Subcutaneous adipose tissue (tissue), 4 donors: ENCODE results near the gene KCNK3. TPM values are rescaled to one million over a fixed set of nuclear protein-coding genes. Genes with fewer than 3 reads are reported as not detected.

Source experiments
- CTCF ChIP-seq: fragments of 450-650 bp; IDR thresholded peaks from one replicate; pipeline ENCODE4 v1.5.1; 2016; ENCODE audit warnings: low read depth, mild to moderate bottlenecking, control low read depth, antibody characterized with exemption, moderate library complexity
- total RNA-seq, 4 donors: library from RNA; depleted of rRNA; stranded (reverse); fragments of >200 nt; gene quantifications; one replicate each; pipeline ENCODE4 v1.1.0, GENCODE V29; 2016

The KCNK3 gene
- total RNA-seq, 4 donors from 2014 or later = 1.8 to 5.7 (median 4.5) TPM

GRCh38 chr2:26744953-26745352, 52.4 kb downstream of the KCNK3 start:
- TF ChIP-seq CTCF = no peak

- TF ChIP-seq CTCF = no peak
These were observed 53.2 kb downstream of the KCNK3 start for GRCh38 chr2:26745609-26746327.

GRCh38 chr2:26746934-26747333, 54.4 kb downstream of the KCNK3 start:
- TF ChIP-seq CTCF = no peak

GRCh38 chr2:26752656-26753055, 60.1 kb downstream of the KCNK3 start:
- TF ChIP-seq CTCF = no peak

- TF ChIP-seq CTCF = no peak
These were observed 62.0 kb downstream of the KCNK3 start for GRCh38 chr2:26754539-26754938.

GRCh38 chr2:26754972-26755670, 62.6 kb downstream of the KCNK3 start:
- no peak for TF ChIP-seq CTCF

- TF ChIP-seq CTCF = no peak
These were observed 63.8 kb downstream of the KCNK3 start for GRCh38 chr2:26756337-26756736.
